Activated CD4-positive, CD25-positive, alpha-beta regulatory T cell treated with anti-CD3 and anti-CD28 coated beads, Interleukin-2, amount 50 U/mL, for 16 hours (primary cell): ENCODE measurements around the gene AGPAT1.

Source experiments
- DNase-seq: peaks from one replicate; pipeline ENCODE4 v3.0.0-alpha.2; 2020; ENCODE audit warnings: low read depth, low spot score

The AGPAT1 gene

GRCh38 chr6:32170294-32170693 lies 5.6 kb downstream of the AGPAT1 start:
- no peak for DNase-seq

GRCh38 chr6:32168807-32169591 lies 6.9 kb downstream of the AGPAT1 start:
- DNase-seq: no peak

- no peak for DNase-seq
Observed at GRCh38 chr6:32168350-32168749, 7.5 kb downstream of the AGPAT1 start.

GRCh38 chr6:32167761-32168262 lies 8.1 kb downstream of the AGPAT1 start:
- DNase-seq: no peak

GRCh38 chr6:32167154-32167760 lies 8.6 kb downstream of the AGPAT1 start:
- DNase-seq: no peak

GRCh38 chr6:32166411-32167061 lies 9.3 kb downstream of the AGPAT1 start:
- DNase-seq: no peak

GRCh38 chr6:32164295-32164694 lies 11.6 kb downstream of the AGPAT1 start, which contains the start of gene EGFL8:
TSS of gene EGFL8 (plus strand) at chr6:32164595. CDS start at chr6:32166166, 1,571 bp downstream.
- DNase-seq: no peak

GRCh38 chr6:32163559-32164258 lies 12.2 kb downstream of the AGPAT1 start:
- DNase-seq: no peak

- no peak for DNase-seq
Observed at GRCh38 chr6:32158052-32158451, 17.8 kb downstream of the AGPAT1 start.

GRCh38 chr6:32156891-32157290 lies 19.0 kb downstream of the AGPAT1 start:
- DNase-seq: no peak

GRCh38 chr6:32154514-32155161 lies 21.2 kb downstream of the AGPAT1 start:
- peak; percentile 26 for DNase-seq

- peak; percentile 36 for DNase-seq
Observed at GRCh38 chr6:32153564-32154513, 22.0 kb downstream of the AGPAT1 start, which contains the start of gene PPT2. TSS of gene PPT2 (plus strand) at chr6:32154141. CDS start at chr6:32154595, 454 bp downstream.

GRCh38 chr6:32152769-32153563 lies 22.9 kb downstream of the AGPAT1 start:
- DNase-seq: no peak

- no peak for DNase-seq
Observed at GRCh38 chr6:32151863-32152768, 23.8 kb downstream of the AGPAT1 start, which contains the start of gene PRRT1. TSS of gene PRRT1 (minus strand) at chr6:32151939. CDS start at chr6:32151827, 112 bp downstream.

GRCh38 chr6:32151181-32151862 lies 24.6 kb downstream of the AGPAT1 start:
- DNase-seq: no peak

GRCh38 chr6:32149932-32150870 lies 25.7 kb downstream of the AGPAT1 start:
- DNase-seq: no peak
